Thyroid gland (tissue), 4 donors: Measurements from ENCODE around the gene ALMS1. TPM values are rescaled to one million over a fixed set of nuclear protein-coding genes. Genes with fewer than 3 reads are reported as not detected.
"Not testable (repeated sequence)": the region's sequence is repeated elsewhere in the genome, so short reads cannot be mapped to it uniquely, and the experiment has no call there.

Source experiments
- DNase-seq, 2 donors: peaks; one replicate each; pipeline ENCODE4 v3.0.0-alpha.2; 2019
- H3K27ac ChIP-seq, 3 donors: fragments of 200-600 bp; sonication (generic); 1 replicate in 2 of 3; 2 replicates in 1 of 3; pipeline ENCODE4 v1.5.1; 2016 to 2019; ENCODE audit warnings: mild to moderate bottlenecking in 1 of 3, moderate library complexity in 1 of 3
- H3K27me3 ChIP-seq: fragments of 200-600 bp; sonication (generic); one replicate; pipeline ENCODE4 v1.5.1; 2019
- H3K36me3 ChIP-seq, 2 donors: fragments of 200-600 bp; sonication (generic); one replicate each; pipeline ENCODE4 v1.5.1; 2016 to 2019
- H3K4me1 ChIP-seq, 2 donors: fragments of 200-600 bp; sonication (generic); one replicate each; pipeline ENCODE4 v1.5.1; 2017 to 2019
- H3K4me3 ChIP-seq, 3 donors: fragments of 200-600 bp; sonication (generic); replicated peaks in 1 of 3; 1 replicate in 2 of 3; 2 replicates in 1 of 3; pipeline ENCODE4 v1.5.1; 2016; ENCODE audit warnings: mild to moderate bottlenecking in 1 of 3
- H3K9me3 ChIP-seq: fragments of 200-600 bp; sonication (generic); one replicate; pipeline ENCODE4 v1.5.1; 2017
- CTCF ChIP-seq, 6 experiments: fragments of 200-600 bp in 3 of 6; fragments of 450-650 bp in 3 of 6; sonication (generic) in 3 of 6; IDR thresholded peaks; one replicate each; pipeline ENCODE4 v1.5.1; 2016 to 2019; ENCODE audit warnings: antibody characterized with exemption in 6 of 6, mild to moderate bottlenecking in 2 of 6, inconsistent platforms in 1 of 6, moderate library complexity in 1 of 6
- POLR2A ChIP-seq, 2 donors: fragments of 450-650 bp; IDR thresholded peaks; one replicate each; pipeline ENCODE4 v1.6.1; 2017; ENCODE audit warnings: antibody characterized with exemption in 2 of 2, mild to moderate bottlenecking in 2 of 2, moderate library complexity in 1 of 2
- WGBS, 2 donors: methylation state at CpG; one replicate each; pipeline ENCODE4 v1.1.5; 2017; 5-methylcytosine and 5-hydroxymethylcytosine counted together
- intact Hi-C: fragments of 100-400 bp; cut with DNase I; formaldehyde crosslinking; loops from one replicate; pipeline ENCODE4 v1.15.1; 2023
- total RNA-seq, 4 donors: library from RNA; depleted of rRNA; stranded (reverse); fragments of >200 nt; gene quantifications; one replicate each; pipeline ENCODE4 v1.2.3, GENCODE V29; 2016

ALMS1 gene
- total RNA-seq, 4 donors from 2014 or later: 38.7 to 66.6 (median 44.4) TPM

GRCh38 chr2:73638429-73638828 lies 252.8 kb downstream of the ALMS1 start:
- DNase-seq: no peak
- TF ChIP-seq CTCF (IDR thresholded peaks at IDR 0.05) (no peak), POLR2A (IDR thresholded peaks at IDR 0.05) (no peak)
- no peak overlapping the region for H3K4me3 ChIP-seq
- no peaks in the 10 kb centered on the region for H3K4me1 ChIP-seq
- H3K36me3 ChIP-seq: no peaks in the 10 kb centered on the region
- 89 to 95% methylated on average over 1 of the region's 1 CpG for WGBS, 2 donors
- intact Hi-C loops: no loop called here
- H3K9me3 ChIP-seq: no peaks in the 10 kb centered on the region
- no peaks in the 10 kb centered on the region for H3K27me3 ChIP-seq
- no peak overlapping the region for H3K27ac ChIP-seq

- Histone ChIP-seq H3K4me3 (no peak overlapping the region), H3K27me3 (no peaks in the 10 kb centered on the region), H3K9me3 (no peaks in the 10 kb centered on the region), H3K27ac (no peak overlapping the region), H3K4me1 (no peaks in the 10 kb centered on the region), H3K36me3 (no peaks in the 10 kb centered on the region)
- no peak for DNase-seq
- intact Hi-C loops: no loop called here
- WGBS, 2 donors: 71 to 91% methylated on average over 1 of the region's 1 CpG
- TF ChIP-seq POLR2A (IDR thresholded peaks at IDR 0.05): no peak
Observed at GRCh38 chr2:73640511-73640911, 254.9 kb downstream of the ALMS1 start.

- Histone ChIP-seq H3K27ac (no peak overlapping the region), H3K4me3 (no peak overlapping the region), H3K9me3 (no peaks in the 10 kb centered on the region), H3K27me3 (no peaks in the 10 kb centered on the region), H3K4me1 (no peaks in the 10 kb centered on the region), H3K36me3 (no peaks in the 10 kb centered on the region)
- TF ChIP-seq CTCF (IDR thresholded peaks at IDR 0.05) (no peak), POLR2A (IDR thresholded peaks at IDR 0.05) (no peak)
- intact Hi-C loops: no loop called here
- 89 to 90% methylated on average over 19 of the region's 19 CpGs for WGBS, 2 donors
- no peak for DNase-seq
Observed at GRCh38 chr2:73640946-73641766, 255.5 kb downstream of the ALMS1 start.

- no peak for TF ChIP-seq POLR2A (IDR thresholded peaks at IDR 0.05)
- no peak for TF ChIP-seq CTCF (IDR thresholded peaks at IDR 0.05)
- intact Hi-C loops: no loop called here
- DNase-seq: no peak
- H3K27me3 ChIP-seq: no peaks in the 10 kb centered on the region
- WGBS, 2 donors: 93 to 94% methylated on average over 3 of the region's 3 CpGs
- no peak overlapping the region for H3K4me3 ChIP-seq
- no peaks in the 10 kb centered on the region for H3K4me1 ChIP-seq
- no peak overlapping the region for H3K27ac ChIP-seq
- H3K36me3 ChIP-seq: no peaks in the 10 kb centered on the region
- H3K9me3 ChIP-seq: no peaks in the 10 kb centered on the region
Observed at GRCh38 chr2:73641767-73642062, 256.1 kb downstream of the ALMS1 start.

- DNase-seq: no peak
Observed at GRCh38 chr2:73642338-73643018, 256.8 kb downstream of the ALMS1 start, which contains the start of gene NAT8. Gene NAT8 (minus strand): TSS chr2:73642422. CDS start chr2:73641628, 794 bp downstream.

GRCh38 chr2:73647690-73648089 lies 262.1 kb downstream of the ALMS1 start:
- H3K27me3 ChIP-seq, H3K27ac ChIP-seq, H3K9me3 ChIP-seq, H3K4me3 ChIP-seq, DNase-seq, H3K4me1 ChIP-seq, H3K36me3 ChIP-seq, intact Hi-C loops: not testable (repeated sequence)
- WGBS, 2 donors: 92% methylated on average over 10 of the region's 10 CpGs

More at GRCh38 chr2:73642338-73643018, 256.8 kb downstream of the ALMS1 start, which contains the start of gene NAT8:
- intact Hi-C loops: no loop called here
- Histone ChIP-seq H3K27ac (no peak within 1 kb of the TSS), H3K4me1 (no peaks in the 10 kb centered on the region), H3K9me3 (no peaks in the 10 kb centered on the region), H3K4me3 (no peak within 1 kb of the TSS), H3K27me3 (no peaks in the 10 kb centered on the region), H3K36me3 (no peaks in the 10 kb centered on the region)
- no peak for TF ChIP-seq POLR2A (IDR thresholded peaks at IDR 0.05)
- no peak for TF ChIP-seq CTCF (IDR thresholded peaks at IDR 0.05)
- WGBS, 2 donors: 70 to 80% methylated on average over 11 to 13 of the region's 13 CpGs
